K562 (cell line): Measurements from ENCODE around the gene GADD45GIP1. TPM values are rescaled to one million over a fixed set of nuclear protein-coding genes. Genes with fewer than 3 reads are reported as not detected.
A peak's percentile ranks its signal among the peaks of the same experiment; 100 is the strongest.
"Not testable (repeated sequence)": the region's sequence is repeated elsewhere in the genome, so short reads cannot be mapped to it uniquely, and the experiment has no call there.

Experiments
- ATAC-seq: fragments of 200-7000 bp; cut with Tn5 transposase; 3 replicates; pipeline ENCODE4 v1.9.1; 2020; ENCODE audit warnings: moderate library complexity
- BruUV-seq: library from RNA; stranded (reverse); fragments of 400-500 nt; replicated peaks from 2 replicates; lab custom pipeline; 2021; lab: Mats Ljungman, UMichigan
- CTCF ChIA-PET: fragments of 300-600 bp; formaldehyde crosslinking; extraction: SDS; loops from one replicate; lab custom pipeline; 2021; ENCODE audit warnings: low intra/inter-chr PET ratio; lab: Yijun Ruan, JAX
- POLR2A ChIA-PET: fragments of 300-600, 350-650 bp; sonication (Branson Sonifier 250); formaldehyde crosslinking; extraction: SDS; loops from one replicate; lab custom pipeline; 2021; ENCODE audit warnings: antibody characterized with exemption, inconsistent platforms; lab: Yijun Ruan, JAX
- DNase-seq, 4 experiments: peaks; one replicate each; pipeline versions ENCODE4 v3.0.0 to v3.0.0-alpha.2; 2011 to 2018; ENCODE audit warnings: low spot score in 3 of 4, mixed read lengths in 3 of 4; ENCODE audit errors: extremely low read depth in 1 of 4
- FAIRE-seq: peaks from 2 replicates; lab custom pipeline; 2011; peaks lifted over from hg19 to GRCh38; lab: Jason Lieb, UNC
- H2AFZ ChIP-seq: 2 replicates; pipeline ENCODE4 v1.6.0; 2011; ENCODE audit warnings: low read depth, low read length, control low read depth, inconsistent platforms
- H3K27ac ChIP-seq: fragments of 200-600 bp; 3 replicates; pipeline ENCODE4 v1.8.0; 2011; ENCODE audit warnings: low read depth, mild to moderate bottlenecking, control low read depth, inconsistent platforms, low read length, moderate library complexity, mixed read lengths; ENCODE audit errors: extremely low read depth
- H3K27me3 ChIP-seq, 2 experiments: fragments of 300-600 bp in 1 of 2; 2 replicates in 1 of 2; 3 replicates in 1 of 2; pipeline versions ENCODE4 v1.6.0 to v1.8.0; 2011; ENCODE audit warnings: inconsistent platforms in 2 of 2, low read length in 2 of 2, mild to moderate bottlenecking in 1 of 2, mixed read lengths in 1 of 2, moderate library complexity in 1 of 2; ENCODE audit not compliant: control insufficient read depth in 2 of 2, insufficient read depth in 2 of 2
- H3K36me3 ChIP-seq: fragments of 300-600 bp; 3 replicates; pipeline ENCODE4 v1.8.0; 2011; ENCODE audit warnings: mild to moderate bottlenecking, low read length, inconsistent platforms; ENCODE audit not compliant: control insufficient read depth, insufficient read depth
- H3K4me1 ChIP-seq, 2 experiments: fragments of 200-600 bp in 1 of 2; replicated peaks in 1 of 2; 2 replicates in 1 of 2; 3 replicates in 1 of 2; pipeline versions ENCODE4 v1.5.1 to v1.8.0; 2011; ENCODE audit warnings: inconsistent platforms in 2 of 2, low read length in 2 of 2, mild to moderate bottlenecking in 1 of 2, mixed read lengths in 1 of 2, moderate library complexity in 1 of 2; ENCODE audit not compliant: control insufficient read depth in 2 of 2, insufficient read depth in 2 of 2
- H3K4me2 ChIP-seq: 2 replicates; pipeline ENCODE4 v1.6.1; 2011; ENCODE audit warnings: low read length, control low read depth, inconsistent platforms, mixed read lengths; ENCODE audit not compliant: insufficient read depth
- H3K4me3 ChIP-seq: fragments of 200-600 bp; sonication (generic), shearing (Covaris generic); 2 replicates; pipeline ENCODE4 v1.5.1; 2016; ENCODE audit warnings: control low read depth, inconsistent platforms
- H3K79me2 ChIP-seq: fragments of 200-600 bp; 3 replicates; pipeline ENCODE4 v1.8.0; 2011; ENCODE audit warnings: low read length, inconsistent platforms; ENCODE audit not compliant: control insufficient read depth, insufficient read depth
- H3K9ac ChIP-seq, 2 experiments: 2 replicates each; pipeline versions ENCODE4 v1.6.0 to v1.6.1; 2011; ENCODE audit warnings: low read depth in 2 of 2, low read length in 2 of 2, control low read depth in 1 of 2, inconsistent platforms in 1 of 2, mild to moderate bottlenecking in 1 of 2, mixed read lengths in 1 of 2; ENCODE audit not compliant: insufficient read depth in 1 of 2
- H3K9me1 ChIP-seq: one replicate; pipeline ENCODE4 v1.6.0; 2011; ENCODE audit warnings: inconsistent platforms, mild to moderate bottlenecking, low read length, moderate library complexity; ENCODE audit not compliant: control insufficient read depth, insufficient read depth
- H3K9me3 ChIP-seq: replicated peaks from 2 replicates; pipeline ENCODE4 v1.5.1; 2011; ENCODE audit warnings: low read depth, low read length, inconsistent platforms; ENCODE audit not compliant: control insufficient read depth, insufficient read depth
- H4K20me1 ChIP-seq: replicated peaks from 2 replicates; pipeline ENCODE4 v1.6.1; 2011; ENCODE audit warnings: low read length, inconsistent platforms, mixed read lengths; ENCODE audit not compliant: control insufficient read depth, insufficient read depth
- PRDM10 ChIP-seq: fragments of 450-650 bp; IDR thresholded peaks from 2 replicates; pipeline ENCODE4 v1.6.1; 2018; ENCODE audit not compliant: partially characterized antibody
- ZNF121 ChIP-seq: sonication (generic); formaldehyde crosslinking; conservative IDR thresholded peaks from 2 replicates; pipeline ENCODE4 v1.8.0; 2022; ENCODE audit warnings: missing genetic modification reagents
- WGBS: fragments of 100-300 bp; shearing (Covaris generic); methylation state at CpG from one replicate; pipeline ENCODE4 v1.1.6; 2016; ENCODE audit warnings: low coverage, mixed read lengths; ENCODE audit not compliant: insufficient coverage; ENCODE audit errors: missing lambda C conversion rate; 5-methylcytosine and 5-hydroxymethylcytosine counted together
- in situ Hi-C: fragments of 300-500 bp; cut with MboI; formaldehyde crosslinking; loops from 4 replicates; pipeline ENCODE4 v1.15.0; 2018; ENCODE audit warnings: inconsistent platforms, mixed read lengths
- intact Hi-C: fragments of 100-400 bp; cut with micrococcal nuclease; formaldehyde crosslinking; loops from 2 replicates; pipeline ENCODE4 v1.14.2; 2022
- polyA plus RNA-seq, 8 experiments: library from polyadenylated mRNA; depleted of rRNA in 4 of 8; stranded (reverse) in 5 of 8; unstranded in 3 of 8; fragments of >200 nt; fragmentation: Nextera tagmentation in 2 of 8; fragmentation: Illumina TruSeq in 1 of 8; extraction: Ambion mirVana in 2 of 8; extraction: Trizol in 1 of 8; gene quantifications; 2 replicates each; pipeline versions ENCODE4 v1.2.1 to v1.2.3, GENCODE V29; 2011 to 2014; ENCODE audit warnings: inconsistent platforms in 1 of 8, missing spikeins in 1 of 8
- total RNA-seq, 7 experiments: library from RNA; depleted of rRNA in 6 of 7; stranded (reverse); fragments of >200 nt in 6 of 7; fragmentation: Illumina TruSeq in 2 of 7; extraction: Trizol in 2 of 7; gene quantifications; 2 replicates each; pipeline versions ENCODE4 v1.2.1 to v1.2.3, GENCODE V29; 2011 to 2021; ENCODE audit warnings: low replicate concordance in 1 of 7

GADD45GIP1 gene
- total and polyA plus RNA-seq, 9 of the 15 experiments (the other 6 are each of a cell fraction or from before 2014, with no cell fraction given): 5.1 to 161 (median 29.2) TPM

- peak; percentile 42 for TF ChIP-seq PRDM10
Measured at GRCh38 chr19:12979974-12980373, 23.0 kb upstream of the GADD45GIP1 start (continued).

GRCh38 chr19:12976109-12976508, 19.1 kb upstream of the GADD45GIP1 start:
- peaks cover 8 to 49% of the 10 kb centered on the region in 2 experiments; a peak in 4 of 5 replicates for H3K4me1 ChIP-seq
- not testable (repeated sequence) for H3K4me3 ChIP-seq, H3K79me2 ChIP-seq, H2AFZ ChIP-seq, H3K9ac ChIP-seq, H3K9me3 ChIP-seq
- peak; percentile 76 for TF ChIP-seq ZNF121 (CRISPR knock-in tag)
- TF ChIP-seq, all 486 proteins: peak for 1; not testable (repeated sequence) for 485
- BruUV-seq, FAIRE-seq, H3K27me3 ChIP-seq, H4K20me1 ChIP-seq, ATAC-seq, H3K9me1 ChIP-seq, H3K36me3 ChIP-seq, H3K4me2 ChIP-seq, H3K27ac ChIP-seq: not testable (repeated sequence)
- POLR2A ChIA-PET: interaction anchor here (0.6 to 3.1 kb wide), 6 partner anchors 11 to 234 kb away, joined by 3 to 17 read pairs (median 4); no protein-coding TSS in a partner anchor
- DNase-seq: peak in 2 of 4 experiments; percentile 5 to 7
- intact Hi-C loops (loop anchor here (5.0 kb wide), 1 partner anchor 286 kb away; no protein-coding TSS in a partner anchor), in situ Hi-C loops (loop anchor here (5.0 to 10.0 kb wide), 2 partner anchors 116 to 449 kb away; no protein-coding TSS in a partner anchor)
- CTCF ChIA-PET: interaction anchor here (0.8 kb wide), 1 partner anchor 118 kb away, joined by 5 read pairs; no protein-coding TSS in a partner anchor
- WGBS: 40% methylated on average over 7 of the region's 7 CpGs
